Chondrocyte (in vitro differentiated cells): ENCODE results near the gene SLC27A3. TPM values are rescaled to one million over a fixed set of nuclear protein-coding genes. Genes with fewer than 3 reads are reported as not detected.

Experiments
- DNase-seq: peaks from one replicate; pipeline ENCODE4 v3.0.0; 2021; ENCODE audit warnings: mixed read lengths, low spot score
- H3K27ac Mint-ChIP-seq: one replicate; pipeline ENCODE4 v1.8.0; 2021; ENCODE audit warnings: mild to moderate bottlenecking, moderate library complexity, mixed read lengths; ENCODE audit not compliant: unreplicated experiment
- H3K27me3 Mint-ChIP-seq: 2 replicates; pipeline ENCODE4 v1.8.0; 2021; ENCODE audit warnings: low read depth, mixed read lengths
- H3K36me3 Mint-ChIP-seq: 2 replicates; pipeline ENCODE4 v1.8.0; 2021; ENCODE audit warnings: low read depth, mixed read lengths
- H3K4me1 Mint-ChIP-seq: 2 replicates; pipeline ENCODE4 v1.8.0; 2021; ENCODE audit warnings: low read depth, mild to moderate bottlenecking, mixed read lengths
- H3K4me3 Mint-ChIP-seq: one replicate; pipeline ENCODE4 v1.8.0; 2021; ENCODE audit warnings: mild to moderate bottlenecking, moderate library complexity, mixed read lengths; ENCODE audit not compliant: unreplicated experiment
- H3K9me3 Mint-ChIP-seq: 2 replicates; pipeline ENCODE4 v1.8.0; 2021; ENCODE audit warnings: low read depth, mixed read lengths
- total RNA-seq: library from RNA; stranded (reverse); gene quantifications from 3 replicates; pipeline ENCODE4 v1.2.1, GENCODE V29; 2021
- TF ChIP-seq, protein P1 (sequence below): fragments of 200-600 bp; sonication (generic); IDR thresholded peaks from 2 replicates; pipeline ENCODE4 v1.5.0; 2021; ENCODE audit warnings: antibody characterized with exemption, mild to moderate bottlenecking, moderate library complexity

SLC27A3 gene
- total RNA-seq, 1 donor from 2014 or later: 11.6 TPM

DNA sequence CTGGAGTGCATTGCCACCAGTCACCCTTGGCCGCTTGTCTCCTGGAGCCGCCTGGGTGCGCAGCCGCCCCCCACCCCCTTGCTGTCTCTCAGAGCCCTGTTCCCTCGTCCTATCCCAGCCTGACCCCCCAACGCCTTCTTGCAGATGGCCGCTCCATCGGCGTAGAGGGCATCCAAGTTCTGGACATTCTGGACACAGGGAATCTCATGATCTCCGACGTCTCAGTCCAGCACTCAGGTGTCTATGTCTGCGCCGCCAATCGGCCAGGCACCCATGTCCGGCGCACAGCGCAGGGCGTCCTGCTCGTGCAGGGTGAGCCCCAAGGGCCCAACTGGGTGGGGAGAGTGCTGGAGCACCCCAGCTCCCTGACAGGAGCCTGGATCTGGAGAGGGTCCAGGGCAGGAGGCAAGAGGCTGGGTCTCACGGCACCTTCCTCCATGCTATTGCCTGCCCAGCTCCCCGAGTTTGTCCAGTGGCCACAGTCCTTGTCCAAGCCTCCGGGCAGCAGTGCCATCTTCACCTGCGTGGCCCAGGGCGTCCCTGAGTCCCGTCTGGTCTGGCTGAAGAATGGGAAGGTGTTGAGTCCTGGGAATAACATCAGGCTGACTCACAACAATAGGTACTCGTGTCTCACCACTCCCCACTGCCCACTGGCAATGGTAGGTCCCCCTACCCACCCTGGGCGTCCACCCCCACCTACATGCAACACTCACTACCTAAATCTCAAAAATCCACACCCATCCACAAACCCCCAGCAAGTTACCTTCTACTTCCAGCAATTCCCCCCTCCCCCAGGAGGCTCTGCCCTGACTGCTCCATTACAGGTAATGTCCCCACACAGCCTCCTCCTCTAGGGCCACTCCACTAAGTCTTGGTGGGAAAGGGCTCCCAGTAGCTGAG, 24.6 kb downstream of the SLC27A3 start:
- Mint-ChIP-seq H3K36me3 (peaks cover 2% of the 10 kb centered on the region), H3K27ac (no peak overlapping the region), H3K9me3 (no peaks in the 10 kb centered on the region), H3K27me3 (no peaks in the 10 kb centered on the region), H3K4me3 (no peak overlapping the region), H3K4me1 (no peaks in the 10 kb centered on the region)
- TF ChIP-seq, protein P1, sequence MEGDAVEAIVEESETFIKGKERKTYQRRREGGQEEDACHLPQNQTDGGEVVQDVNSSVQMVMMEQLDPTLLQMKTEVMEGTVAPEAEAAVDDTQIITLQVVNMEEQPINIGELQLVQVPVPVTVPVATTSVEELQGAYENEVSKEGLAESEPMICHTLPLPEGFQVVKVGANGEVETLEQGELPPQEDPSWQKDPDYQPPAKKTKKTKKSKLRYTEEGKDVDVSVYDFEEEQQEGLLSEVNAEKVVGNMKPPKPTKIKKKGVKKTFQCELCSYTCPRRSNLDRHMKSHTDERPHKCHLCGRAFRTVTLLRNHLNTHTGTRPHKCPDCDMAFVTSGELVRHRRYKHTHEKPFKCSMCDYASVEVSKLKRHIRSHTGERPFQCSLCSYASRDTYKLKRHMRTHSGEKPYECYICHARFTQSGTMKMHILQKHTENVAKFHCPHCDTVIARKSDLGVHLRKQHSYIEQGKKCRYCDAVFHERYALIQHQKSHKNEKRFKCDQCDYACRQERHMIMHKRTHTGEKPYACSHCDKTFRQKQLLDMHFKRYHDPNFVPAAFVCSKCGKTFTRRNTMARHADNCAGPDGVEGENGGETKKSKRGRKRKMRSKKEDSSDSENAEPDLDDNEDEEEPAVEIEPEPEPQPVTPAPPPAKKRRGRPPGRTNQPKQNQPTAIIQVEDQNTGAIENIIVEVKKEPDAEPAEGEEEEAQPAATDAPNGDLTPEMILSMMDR: no peak
- no peak for DNase-seq

DNA sequence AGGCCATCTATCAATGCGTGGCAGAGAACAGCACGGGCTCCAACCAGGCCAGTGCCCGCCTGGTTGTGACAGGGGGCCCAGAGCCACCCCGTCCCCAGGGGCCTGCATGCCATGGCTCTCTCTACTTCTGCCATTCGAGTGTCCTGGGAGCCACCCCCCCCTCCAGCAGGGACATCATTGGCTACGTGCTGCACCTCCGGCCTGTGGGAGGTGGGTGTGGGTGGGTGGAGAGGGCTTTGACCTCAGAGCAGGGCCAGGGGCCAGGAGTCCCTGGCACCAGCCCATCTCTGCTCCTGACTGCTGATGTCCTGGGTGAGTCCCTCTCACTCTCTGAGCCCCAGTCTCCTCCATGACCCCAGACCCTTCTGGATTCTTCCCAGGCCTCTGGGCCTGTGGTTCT, 25.3 kb downstream of the SLC27A3 start:
- Mint-ChIP-seq H3K36me3 (peaks cover 2% of the 10 kb centered on the region), H3K4me3 (no peak overlapping the region), H3K27me3 (no peaks in the 10 kb centered on the region), H3K4me1 (peaks cover 5% of the 10 kb centered on the region), H3K9me3 (no peaks in the 10 kb centered on the region), H3K27ac (no peak overlapping the region)
- no peak for DNase-seq
- TF ChIP-seq, protein P1: no peak

DNA sequence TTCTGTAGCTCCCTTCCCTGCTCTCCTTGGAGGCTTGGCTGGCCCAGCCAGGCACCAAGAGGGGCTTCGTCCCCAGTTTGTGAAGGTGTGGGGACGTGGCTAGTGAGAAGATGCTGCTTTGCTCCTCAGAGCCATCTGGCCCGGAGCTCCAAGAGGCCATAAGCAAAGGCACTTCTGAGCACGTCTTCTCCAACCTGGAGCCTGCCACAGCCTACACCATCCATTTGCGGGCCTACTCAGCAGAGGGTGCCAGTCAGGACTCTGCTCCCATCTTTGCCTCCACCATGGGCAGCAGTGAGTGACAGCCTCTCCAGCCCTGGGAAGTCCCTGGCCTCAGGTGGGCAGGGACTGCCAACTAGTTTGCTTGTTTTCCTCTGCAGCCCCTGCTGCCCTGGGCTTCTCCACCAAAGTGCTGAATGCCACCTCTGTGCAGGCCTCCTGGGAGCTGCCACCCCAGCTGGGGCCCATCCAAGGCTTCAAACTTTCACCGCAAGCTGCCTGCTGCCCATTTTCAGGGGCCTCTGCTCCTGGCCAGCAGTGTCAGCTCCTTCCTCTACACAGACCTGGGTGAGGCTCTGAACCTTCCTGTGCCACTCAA, 25.9 kb downstream of the SLC27A3 start:
- peak overlapping the region; percentile 61 for H3K27ac Mint-ChIP-seq
- TF ChIP-seq, protein P1: no peak
- no peak overlapping the region for H3K4me3 Mint-ChIP-seq
- no peak for DNase-seq
- peaks cover 2% of the 10 kb centered on the region for H3K36me3 Mint-ChIP-seq
- no peaks in the 10 kb centered on the region for H3K9me3 Mint-ChIP-seq
- H3K4me1 Mint-ChIP-seq: peaks cover 8% of the 10 kb centered on the region
- H3K27me3 Mint-ChIP-seq: no peaks in the 10 kb centered on the region

DNA sequence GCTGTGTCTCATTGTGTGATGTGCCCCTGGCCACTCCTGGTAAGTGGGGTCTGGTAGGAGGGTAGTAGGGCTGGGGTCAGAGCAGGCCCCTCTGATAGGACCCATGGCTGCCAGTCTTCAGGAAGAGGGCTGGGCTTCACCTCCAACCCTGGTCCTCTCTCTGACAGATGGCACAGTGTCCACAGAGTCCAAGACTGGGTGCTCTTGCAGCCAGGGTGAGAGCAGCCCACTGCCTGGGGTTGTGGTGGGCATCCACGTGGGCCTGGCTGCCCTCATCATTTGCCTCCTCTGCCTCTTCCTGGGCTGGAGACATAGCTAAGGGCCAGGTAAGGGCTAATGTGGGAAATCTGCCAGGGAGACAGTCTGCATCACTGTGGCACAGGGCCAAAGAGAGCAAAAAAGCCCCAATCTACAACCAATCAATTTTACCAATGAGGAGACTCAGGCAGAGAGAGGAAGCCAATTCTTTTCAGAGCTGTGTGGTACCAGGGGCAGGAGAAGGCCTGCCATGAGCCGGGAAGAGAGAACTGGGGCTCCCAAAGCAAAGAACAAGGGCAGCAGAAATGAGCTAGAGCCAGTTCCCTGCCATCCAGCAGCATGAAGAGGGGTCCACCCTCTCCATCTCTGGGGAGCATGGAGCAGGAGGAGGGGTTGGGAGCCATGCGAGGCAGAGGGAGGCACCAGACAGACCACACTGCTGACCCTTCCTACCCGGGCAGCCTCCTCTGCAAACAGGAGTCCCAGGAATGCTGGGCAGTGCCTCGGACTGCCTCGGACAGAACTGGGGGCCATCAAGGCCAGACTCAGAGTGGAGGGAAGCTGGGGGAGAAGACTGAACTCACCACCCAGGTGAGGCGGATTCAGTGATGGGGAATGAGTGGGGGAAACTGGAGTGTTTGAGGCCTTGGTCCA, 26.8 kb downstream of the SLC27A3 start:
- no peaks in the 10 kb centered on the region for H3K9me3 Mint-ChIP-seq
- no peak for DNase-seq
- peaks cover 8% of the 10 kb centered on the region for H3K4me1 Mint-ChIP-seq
- no peak overlapping the region for H3K4me3 Mint-ChIP-seq
- TF ChIP-seq, protein P1: no peak
- peak overlapping the region; percentile 63 for H3K27ac Mint-ChIP-seq
- H3K36me3 Mint-ChIP-seq: peaks cover 3% of the 10 kb centered on the region
- no peaks in the 10 kb centered on the region for H3K27me3 Mint-ChIP-seq
